GM23338 (cell line): Measurements from ENCODE around the gene CASP2.

ENCODE experiments used
- CREB1 ChIP-seq: fragments of 250-450 bp; sonication (Bioruptor Pico); IDR thresholded peaks from 2 replicates; pipeline ENCODE4 v1.5.0; 2020; ENCODE audit warnings: low read depth, mild to moderate bottlenecking, moderate library complexity
- CTCF ChIP-seq, 2 experiments: fragments of 200-600 bp in 1 of 2; sonication (generic) in 1 of 2; conservative IDR thresholded peaks; 2 replicates each; pipeline versions ENCODE4 v1.5.1 to v1.6.1; 2016 to 2017; ENCODE audit warnings: antibody characterized with exemption in 2 of 2, low read depth in 2 of 2, mild to moderate bottlenecking in 2 of 2, moderate library complexity in 1 of 2
- ETS1 ChIP-seq: IDR thresholded peaks from 2 replicates; pipeline ENCODE4 v1.6.1; 2016; ENCODE audit warnings: antibody characterized with exemption
- EZH2 ChIP-seq: fragments of 200-600 bp; sonication (generic); IDR thresholded peaks from one replicate; pipeline ENCODE4 v1.8.0; 2017; ENCODE audit warnings: antibody characterized with exemption, mild to moderate bottlenecking, low read depth; ENCODE audit not compliant: unreplicated experiment
- EZH2phosphoT487 ChIP-seq: fragments of 200-600 bp; sonication (generic); IDR thresholded peaks from one replicate; pipeline ENCODE4 v1.8.1; 2018; ENCODE audit warnings: antibody characterized with exemption; ENCODE audit not compliant: unreplicated experiment
- JUNB ChIP-seq: IDR thresholded peaks from one replicate; pipeline ENCODE4 v1.6.1; 2016; ENCODE audit warnings: antibody characterized with exemption; ENCODE audit not compliant: unreplicated experiment
- NANOG ChIP-seq: IDR thresholded peaks from 2 replicates; pipeline ENCODE4 v1.6.1; 2016; ENCODE audit warnings: antibody characterized with exemption, borderline replicate concordance
- POLR2AphosphoS5 ChIP-seq: IDR thresholded peaks from 2 replicates; pipeline ENCODE4 v1.6.1; 2016; ENCODE audit warnings: antibody characterized with exemption, low read depth
- REST ChIP-seq: IDR thresholded peaks from one replicate; pipeline ENCODE4 v1.6.1; 2018; ENCODE audit warnings: antibody characterized with exemption; ENCODE audit not compliant: unreplicated experiment
- STAT1 ChIP-seq: IDR thresholded peaks from one replicate; pipeline ENCODE4 v1.6.1; 2016; ENCODE audit warnings: antibody characterized with exemption; ENCODE audit not compliant: unreplicated experiment
- ZNF114 ChIP-seq: fragments of 250-450 bp; sonication (Bioruptor Pico); IDR thresholded peaks from 2 replicates; pipeline ENCODE4 v1.5.0; 2020; ENCODE audit warnings: mild to moderate bottlenecking, moderate library complexity
- ZNF331 ChIP-seq: fragments of 250-450 bp; sonication (Bioruptor Pico); IDR thresholded peaks from 2 replicates; pipeline ENCODE4 v1.5.0; 2020; ENCODE audit warnings: low read depth, mild to moderate bottlenecking, moderate library complexity
- TF ChIP-seq, protein P1 (sequence below): fragments of 250-450 bp; sonication (Bioruptor Pico); IDR thresholded peaks from 2 replicates; pipeline ENCODE4 v1.5.0; 2020; ENCODE audit warnings: mild to moderate bottlenecking, moderate library complexity

GRCh38 chr7:143321242-143321641 lies 33.1 kb downstream of the CASP2 start:
- TF ChIP-seq CTCF (conservative IDR thresholded peaks at IDR 0.05; ENCODE audit: low read depth in 2 of 2) = peak in 1 of 2 experiments; percentile 47; a peak in 2 of 4 replicates
- TF ChIP-seq EZH2 = no peak
- no peak for TF ChIP-seq POLR2AphosphoS5
- TF ChIP-seq EZH2phosphoT487 = no peak
- TF ChIP-seq REST = no peak
- no peak for TF ChIP-seq NANOG
- no peak for TF ChIP-seq JUNB
- TF ChIP-seq ZNF114 (CRISPR knock-in tag) = no peak
- no peak for TF ChIP-seq ZNF331 (CRISPR knock-in tag)
- TF ChIP-seq CREB1 (CRISPR knock-in tag) = no peak
- no peak for TF ChIP-seq STAT1
- TF ChIP-seq ETS1 = no peak
- TF ChIP-seq, protein P1, sequence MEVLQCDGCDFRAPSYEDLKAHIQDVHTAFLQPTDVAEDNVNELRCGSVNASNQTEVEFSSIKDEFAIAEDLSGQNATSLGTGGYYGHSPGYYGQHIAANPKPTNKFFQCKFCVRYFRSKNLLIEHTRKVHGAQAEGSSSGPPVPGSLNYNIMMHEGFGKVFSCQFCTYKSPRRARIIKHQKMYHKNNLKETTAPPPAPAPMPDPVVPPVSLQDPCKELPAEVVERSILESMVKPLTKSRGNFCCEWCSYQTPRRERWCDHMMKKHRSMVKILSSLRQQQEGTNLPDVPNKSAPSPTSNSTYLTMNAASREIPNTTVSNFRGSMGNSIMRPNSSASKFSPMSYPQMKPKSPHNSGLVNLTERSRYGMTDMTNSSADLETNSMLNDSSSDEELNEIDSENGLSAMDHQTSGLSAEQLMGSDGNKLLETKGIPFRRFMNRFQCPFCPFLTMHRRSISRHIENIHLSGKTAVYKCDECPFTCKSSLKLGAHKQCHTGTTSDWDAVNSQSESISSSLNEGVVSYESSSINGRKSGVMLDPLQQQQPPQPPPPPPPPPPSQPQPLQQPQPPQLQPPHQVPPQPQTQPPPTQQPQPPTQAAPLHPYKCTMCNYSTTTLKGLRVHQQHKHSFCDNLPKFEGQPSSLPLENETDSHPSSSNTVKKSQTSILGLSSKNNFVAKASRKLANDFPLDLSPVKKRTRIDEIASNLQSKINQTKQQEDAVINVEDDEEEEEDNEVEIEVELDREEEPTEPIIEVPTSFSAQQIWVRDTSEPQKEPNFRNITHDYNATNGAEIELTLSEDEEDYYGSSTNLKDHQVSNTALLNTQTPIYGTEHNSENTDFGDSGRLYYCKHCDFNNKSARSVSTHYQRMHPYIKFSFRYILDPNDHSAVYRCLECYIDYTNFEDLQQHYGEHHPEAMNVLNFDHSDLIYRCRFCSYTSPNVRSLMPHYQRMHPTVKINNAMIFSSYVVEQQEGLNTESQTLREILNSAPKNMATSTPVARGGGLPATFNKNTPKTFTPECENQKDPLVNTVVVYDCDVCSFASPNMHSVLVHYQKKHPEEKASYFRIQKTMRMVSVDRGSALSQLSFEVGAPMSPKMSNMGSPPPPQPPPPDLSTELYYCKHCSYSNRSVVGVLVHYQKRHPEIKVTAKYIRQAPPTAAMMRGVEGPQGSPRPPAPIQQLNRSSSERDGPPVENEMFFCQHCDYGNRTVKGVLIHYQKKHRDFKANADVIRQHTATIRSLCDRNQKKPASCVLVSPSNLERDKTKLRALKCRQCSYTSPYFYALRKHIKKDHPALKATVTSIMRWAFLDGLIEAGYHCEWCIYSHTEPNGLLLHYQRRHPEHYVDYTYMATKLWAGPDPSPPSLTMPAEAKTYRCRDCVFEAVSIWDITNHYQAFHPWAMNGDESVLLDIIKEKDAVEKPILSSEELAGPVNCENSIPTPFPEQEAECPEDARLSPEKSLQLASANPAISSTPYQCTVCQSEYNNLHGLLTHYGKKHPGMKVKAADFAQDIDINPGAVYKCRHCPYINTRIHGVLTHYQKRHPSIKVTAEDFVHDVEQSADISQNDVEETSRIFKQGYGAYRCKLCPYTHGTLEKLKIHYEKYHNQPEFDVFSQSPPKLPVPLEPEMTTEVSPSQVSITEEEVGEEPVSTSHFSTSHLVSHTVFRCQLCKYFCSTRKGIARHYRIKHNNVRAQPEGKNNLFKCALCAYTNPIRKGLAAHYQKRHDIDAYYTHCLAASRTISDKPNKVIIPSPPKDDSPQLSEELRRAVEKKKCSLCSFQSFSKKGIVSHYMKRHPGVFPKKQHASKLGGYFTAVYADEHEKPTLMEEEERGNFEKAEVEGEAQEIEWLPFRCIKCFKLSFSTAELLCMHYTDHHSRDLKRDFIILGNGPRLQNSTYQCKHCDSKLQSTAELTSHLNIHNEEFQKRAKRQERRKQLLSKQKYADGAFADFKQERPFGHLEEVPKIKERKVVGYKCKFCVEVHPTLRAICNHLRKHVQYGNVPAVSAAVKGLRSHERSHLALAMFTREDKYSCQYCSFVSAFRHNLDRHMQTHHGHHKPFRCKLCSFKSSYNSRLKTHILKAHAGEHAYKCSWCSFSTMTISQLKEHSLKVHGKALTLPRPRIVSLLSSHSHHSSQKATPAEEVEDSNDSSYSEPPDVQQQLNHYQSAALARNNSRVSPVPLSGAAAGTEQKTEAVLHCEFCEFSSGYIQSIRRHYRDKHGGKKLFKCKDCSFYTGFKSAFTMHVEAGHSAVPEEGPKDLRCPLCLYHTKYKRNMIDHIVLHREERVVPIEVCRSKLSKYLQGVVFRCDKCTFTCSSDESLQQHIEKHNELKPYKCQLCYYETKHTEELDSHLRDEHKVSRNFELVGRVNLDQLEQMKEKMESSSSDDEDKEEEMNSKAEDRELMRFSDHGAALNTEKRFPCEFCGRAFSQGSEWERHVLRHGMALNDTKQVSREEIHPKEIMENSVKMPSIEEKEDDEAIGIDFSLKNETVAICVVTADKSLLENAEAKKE (CRISPR knock-in tag) = no peak
